Activated CD8-positive, alpha-beta T cell treated with anti-CD3 and anti-CD28 coated beads for 36 hours (primary cell): ENCODE results near the gene CABP7. TPM values are rescaled to one million over a fixed set of nuclear protein-coding genes. Genes with fewer than 3 reads are reported as not detected.

Experiments
- ATAC-seq: fragments of 200-7000 bp; cut with Tn5 transposase; one replicate; pipeline ENCODE4 v1.10.0; 2021; ENCODE audit warnings: mild to moderate bottlenecking, moderate library complexity
- CTCF ChIA-PET: fragments of 350-600 bp; sonication (Branson Sonifier 250); formaldehyde crosslinking; loops from one replicate; lab custom pipeline; 2021; ENCODE audit warnings: antibody characterized with exemption; lab: Charles Lee
- POLR2A ChIA-PET: fragments of 350-600 bp; sonication (Branson Sonifier 250); formaldehyde crosslinking; loops from one replicate; lab custom pipeline; 2021; ENCODE audit warnings: antibody characterized with exemption; lab: Charles Lee
- DNase-seq: peaks from one replicate; pipeline ENCODE4 v3.0.0-alpha.2; 2020
- H3K27ac Mint-ChIP-seq: one replicate; pipeline ENCODE4 v1.8.0; 2021; ENCODE audit warnings: mild to moderate bottlenecking, mixed read lengths
- H3K27me3 Mint-ChIP-seq: one replicate; pipeline ENCODE4 v1.8.0; 2021; ENCODE audit warnings: mixed read lengths
- H3K36me3 Mint-ChIP-seq: one replicate; pipeline ENCODE4 v1.8.0; 2021; ENCODE audit warnings: low read depth, mixed read lengths
- H3K4me1 Mint-ChIP-seq: one replicate; pipeline ENCODE4 v1.8.0; 2021; ENCODE audit warnings: low read depth, mixed read lengths
- H3K4me3 Mint-ChIP-seq: one replicate; pipeline ENCODE4 v1.8.0; 2021; ENCODE audit warnings: mild to moderate bottlenecking, moderate library complexity, mixed read lengths
- H3K9me3 Mint-ChIP-seq: one replicate; pipeline ENCODE4 v1.8.0; 2021; ENCODE audit warnings: mixed read lengths
- intact Hi-C: fragments of 100-400 bp; cut with micrococcal nuclease; formaldehyde crosslinking; loops from one replicate; pipeline ENCODE4 v1.10.0; 2022
- total RNA-seq, 2 experiments: library from RNA; stranded (reverse); gene quantifications; one replicate each; pipeline ENCODE4 v1.2.3, GENCODE V29; 2021
- TF ChIP-seq, protein P1 (sequence below): fragments of 200-600 bp; IDR thresholded peaks from one replicate; pipeline ENCODE4 v1.8.0; 2022; ENCODE audit warnings: antibody characterized with exemption, mild to moderate bottlenecking

CABP7 gene
- total RNA-seq, 2 experiments from 2014 or later, result 0.09 TPM; not detected in 1

DNA sequence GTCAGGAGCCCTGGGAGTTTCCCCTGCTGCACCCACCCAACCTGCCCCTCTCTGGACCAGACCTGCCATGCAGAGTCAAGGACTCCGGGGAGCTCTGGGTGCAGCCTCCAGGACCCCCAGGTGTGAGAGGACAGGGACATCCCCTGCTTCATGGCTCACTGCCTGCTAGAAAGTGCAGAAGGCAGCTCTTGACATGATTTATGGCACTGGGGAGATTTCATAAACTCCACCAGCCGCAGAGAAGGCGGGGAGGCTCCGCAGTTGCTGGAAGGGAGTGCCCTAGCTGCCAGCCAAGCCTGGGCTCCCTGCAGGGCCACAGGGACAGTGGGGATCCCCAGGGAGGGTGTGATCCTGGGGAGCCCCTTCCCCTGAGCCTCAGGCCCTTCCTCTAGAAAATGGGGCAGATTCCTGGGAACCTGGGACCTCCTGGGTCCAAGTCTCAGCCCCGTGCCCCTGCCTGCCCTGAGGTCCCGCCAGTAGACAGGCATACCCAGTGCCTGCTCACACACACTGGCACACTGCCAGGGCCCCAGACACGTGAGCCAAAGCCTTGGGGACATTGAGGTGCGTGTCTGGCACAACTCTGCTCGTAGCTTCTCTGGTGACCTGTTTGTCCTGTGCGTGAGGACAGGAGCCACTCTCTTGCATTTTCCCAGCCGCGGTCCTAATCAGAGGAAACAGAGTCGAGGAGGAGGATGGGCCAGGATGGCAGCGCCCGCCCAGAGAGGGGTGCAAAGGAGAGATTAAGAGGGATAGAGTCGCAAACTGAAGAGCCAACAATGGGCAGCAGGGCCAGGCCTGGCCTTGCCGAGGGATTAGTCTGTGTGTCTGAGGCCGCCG is 13.8 kb downstream of the CABP7 start:
- intact Hi-C loops, result no loop called here
- ATAC-seq (no peak), DNase-seq (no peak)
- no peaks in the 10 kb centered on the region for H3K27me3 Mint-ChIP-seq
- H3K9me3 Mint-ChIP-seq, result no peaks in the 10 kb centered on the region
- H3K36me3 Mint-ChIP-seq, result no peaks in the 10 kb centered on the region
- H3K4me1 Mint-ChIP-seq, result no peaks in the 10 kb centered on the region
- H3K4me3 Mint-ChIP-seq, result no peak overlapping the region
- no peak overlapping the region for H3K27ac Mint-ChIP-seq
- ChIA-PET POLR2A (no interaction called here), CTCF (no interaction called here)
- TF ChIP-seq, protein P1, sequence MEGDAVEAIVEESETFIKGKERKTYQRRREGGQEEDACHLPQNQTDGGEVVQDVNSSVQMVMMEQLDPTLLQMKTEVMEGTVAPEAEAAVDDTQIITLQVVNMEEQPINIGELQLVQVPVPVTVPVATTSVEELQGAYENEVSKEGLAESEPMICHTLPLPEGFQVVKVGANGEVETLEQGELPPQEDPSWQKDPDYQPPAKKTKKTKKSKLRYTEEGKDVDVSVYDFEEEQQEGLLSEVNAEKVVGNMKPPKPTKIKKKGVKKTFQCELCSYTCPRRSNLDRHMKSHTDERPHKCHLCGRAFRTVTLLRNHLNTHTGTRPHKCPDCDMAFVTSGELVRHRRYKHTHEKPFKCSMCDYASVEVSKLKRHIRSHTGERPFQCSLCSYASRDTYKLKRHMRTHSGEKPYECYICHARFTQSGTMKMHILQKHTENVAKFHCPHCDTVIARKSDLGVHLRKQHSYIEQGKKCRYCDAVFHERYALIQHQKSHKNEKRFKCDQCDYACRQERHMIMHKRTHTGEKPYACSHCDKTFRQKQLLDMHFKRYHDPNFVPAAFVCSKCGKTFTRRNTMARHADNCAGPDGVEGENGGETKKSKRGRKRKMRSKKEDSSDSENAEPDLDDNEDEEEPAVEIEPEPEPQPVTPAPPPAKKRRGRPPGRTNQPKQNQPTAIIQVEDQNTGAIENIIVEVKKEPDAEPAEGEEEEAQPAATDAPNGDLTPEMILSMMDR, result no peak

DNA sequence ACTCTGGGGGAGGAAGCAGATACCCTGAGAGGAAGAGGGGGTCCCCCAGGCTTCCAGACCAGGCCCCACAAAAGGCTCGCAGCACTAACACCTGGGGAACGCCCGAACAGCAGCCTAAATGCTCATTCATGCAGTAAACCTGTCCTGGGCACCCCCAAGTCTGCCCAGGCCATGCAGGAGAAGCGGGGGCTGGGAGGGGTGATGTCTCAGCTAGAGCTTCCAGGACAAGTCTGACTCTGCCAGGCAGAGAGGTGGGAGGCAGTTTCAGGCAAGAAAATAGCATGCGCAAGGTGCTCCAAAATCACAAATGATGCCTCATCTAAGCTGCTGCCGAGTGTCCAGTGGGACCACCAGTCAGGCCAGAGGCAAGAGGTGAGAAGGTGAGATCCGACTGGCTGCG is 14.6 kb downstream of the CABP7 start:
- ATAC-seq (no peak), DNase-seq (no peak)
- no peaks in the 10 kb centered on the region for H3K4me1 Mint-ChIP-seq
- TF ChIP-seq, protein P1, result no peak
- no peaks in the 10 kb centered on the region for H3K27me3 Mint-ChIP-seq
- intact Hi-C loops, result no loop called here
- H3K4me3 Mint-ChIP-seq, result no peak overlapping the region
- H3K9me3 Mint-ChIP-seq, result no peaks in the 10 kb centered on the region
- ChIA-PET CTCF (no interaction called here), POLR2A (no interaction called here)
- no peaks in the 10 kb centered on the region for H3K36me3 Mint-ChIP-seq
- no peak overlapping the region for H3K27ac Mint-ChIP-seq

DNA sequence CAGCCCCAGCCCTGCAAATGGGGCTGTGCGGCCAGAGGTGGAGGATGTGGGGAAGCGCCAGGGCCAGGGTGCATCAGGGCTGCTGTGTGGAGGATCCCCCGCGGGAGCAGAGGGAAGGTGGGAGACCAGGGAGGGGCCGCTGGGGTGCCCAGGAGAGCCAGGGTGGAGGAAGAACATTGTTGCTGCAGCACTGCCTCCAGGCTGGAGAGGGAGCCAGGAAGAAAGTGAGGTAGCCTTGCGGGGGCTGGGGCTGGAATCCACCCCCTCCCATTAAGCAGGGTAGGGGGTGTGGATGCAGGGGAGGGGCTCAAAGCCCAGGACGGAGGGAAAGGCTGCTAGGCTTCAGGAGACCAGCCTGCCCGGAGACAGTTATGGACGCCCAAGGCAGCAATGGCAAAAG is 15.0 kb downstream of the CABP7 start:
- Mint-ChIP-seq H3K9me3 (no peaks in the 10 kb centered on the region), H3K36me3 (no peaks in the 10 kb centered on the region), H3K27ac (no peak overlapping the region), H3K4me3 (no peak overlapping the region), H3K27me3 (no peaks in the 10 kb centered on the region), H3K4me1 (no peaks in the 10 kb centered on the region)
- no peak for DNase-seq
- TF ChIP-seq, protein P1, result no peak
- POLR2A ChIA-PET, result no interaction called here
- intact Hi-C loops, result no loop called here
- no peak for ATAC-seq
- CTCF ChIA-PET, result no interaction called here

DNA sequence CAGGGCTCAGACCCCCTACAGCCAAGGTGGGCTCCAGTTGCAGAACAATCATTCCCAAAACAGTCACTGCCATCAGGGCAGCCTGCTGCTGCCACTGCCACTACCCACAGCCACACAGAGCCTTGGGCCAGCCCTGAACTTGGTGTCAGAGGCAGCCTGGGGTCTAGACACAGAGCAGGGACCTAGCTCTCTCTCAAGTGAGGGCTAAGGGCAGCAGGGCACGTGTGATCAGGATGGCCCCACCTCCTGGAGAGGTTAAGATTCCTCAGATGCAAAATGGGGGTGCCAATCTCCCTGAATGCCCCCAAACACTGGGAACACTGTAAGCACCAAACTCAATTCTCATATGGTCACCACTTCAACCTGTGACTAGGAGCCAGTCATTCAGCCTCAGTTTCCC is 15.6 kb downstream of the CABP7 start:
- Mint-ChIP-seq H3K4me3 (no peak overlapping the region), H3K27me3 (no peaks in the 10 kb centered on the region), H3K9me3 (no peaks in the 10 kb centered on the region), H3K4me1 (no peaks in the 10 kb centered on the region), H3K27ac (no peak overlapping the region), H3K36me3 (no peaks in the 10 kb centered on the region)
- TF ChIP-seq, protein P1, result no peak
- POLR2A ChIA-PET, result no interaction called here
- CTCF ChIA-PET, result no interaction called here
- DNase-seq, result no peak
- intact Hi-C loops, result no loop called here
- ATAC-seq, result no peak

DNA sequence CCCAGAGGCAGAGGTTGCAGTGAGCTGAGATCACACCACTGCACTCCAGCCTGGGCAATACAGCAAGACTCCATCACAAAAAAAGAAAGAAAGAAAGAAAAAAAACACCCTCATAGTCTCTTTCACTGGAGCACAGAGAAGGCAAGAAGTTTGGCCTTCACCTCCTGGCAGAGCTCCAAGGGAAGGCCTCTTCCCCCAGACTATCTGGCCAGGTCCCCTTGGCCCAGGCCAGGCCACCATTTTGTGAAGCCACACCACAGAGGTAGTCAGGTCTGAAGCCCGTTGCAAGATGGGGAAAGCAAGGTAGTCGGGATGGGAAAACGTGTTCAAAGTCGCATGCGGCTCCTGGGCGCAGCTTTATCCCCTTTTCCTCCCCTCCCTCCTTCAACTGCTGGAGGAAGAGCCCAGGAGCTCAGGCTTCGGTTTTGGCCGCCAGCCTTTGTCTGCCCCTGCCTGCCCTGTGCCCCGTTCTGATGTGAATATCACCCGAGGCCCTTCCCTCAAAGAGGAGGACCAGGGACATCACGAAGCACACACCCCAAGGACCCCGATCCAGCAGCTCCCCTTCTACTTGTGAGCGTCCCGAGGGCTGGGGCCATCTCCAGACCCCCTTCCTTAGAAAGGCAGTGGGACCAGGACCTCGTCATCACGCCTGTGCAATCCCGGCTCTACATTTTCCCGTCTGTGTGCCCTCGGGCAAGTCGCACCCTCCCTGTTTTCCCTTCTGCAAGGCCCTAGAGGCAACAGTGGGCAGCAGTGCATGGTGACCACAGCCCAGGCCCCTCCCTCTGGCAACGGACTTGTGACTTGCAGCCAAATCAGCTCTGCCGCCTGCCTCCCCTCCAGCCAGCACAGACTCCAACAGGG is 17.7 kb downstream of the CABP7 start:
- CTCF ChIA-PET, result no interaction called here
- ATAC-seq (no peak), DNase-seq (no peak)
- no peaks in the 10 kb centered on the region for H3K27me3 Mint-ChIP-seq
- POLR2A ChIA-PET, result no interaction called here
- TF ChIP-seq, protein P1, result no peak
- no peaks in the 10 kb centered on the region for H3K9me3 Mint-ChIP-seq
- intact Hi-C loops, result no loop called here
- H3K4me1 Mint-ChIP-seq, result peaks cover 3% of the 10 kb centered on the region
- H3K4me3 Mint-ChIP-seq, result no peak overlapping the region
- peaks cover 4% of the 10 kb centered on the region for H3K36me3 Mint-ChIP-seq
- H3K27ac Mint-ChIP-seq, result no peak overlapping the region
